Loucy (cell line): ENCODE results near the gene OGFOD2.

Experiments
- H2AFZ ChIP-seq: fragments of 200-600 bp; sonication (generic); 2 replicates; pipeline ENCODE4 v1.6.0; 2016; ENCODE audit warnings: antibody characterized with exemption, mild to moderate bottlenecking, low read length, moderate library complexity
- H3F3A ChIP-seq: fragments of 200-600 bp; 2 replicates; pipeline ENCODE4 v1.6.0; 2016; ENCODE audit warnings: antibody characterized with exemption, low read depth, mild to moderate bottlenecking
- H3K27me3 ChIP-seq: fragments of 200-600 bp; sonication (generic); 2 replicates; pipeline ENCODE4 v1.6.1; 2014; ENCODE audit warnings: low read length, mild to moderate bottlenecking; ENCODE audit not compliant: insufficient read depth, poor library complexity, severe bottlenecking
- H3K36me3 ChIP-seq: fragments of 200-600 bp; sonication (generic); 2 replicates; pipeline ENCODE4 v1.6.1; 2016; ENCODE audit warnings: low read length; ENCODE audit not compliant: insufficient read depth
- H3K4me1 ChIP-seq: fragments of 200-600 bp; sonication (generic); 2 replicates; pipeline ENCODE4 v1.5.1; 2014; ENCODE audit warnings: low read length, mild to moderate bottlenecking; ENCODE audit not compliant: insufficient read depth, poor library complexity, severe bottlenecking
- H3K4me2 ChIP-seq: fragments of 200-600 bp; sonication (generic); 2 replicates; pipeline ENCODE4 v1.6.0; 2014; ENCODE audit warnings: antibody characterized with exemption, low read length, low read depth, mild to moderate bottlenecking; ENCODE audit not compliant: poor library complexity, severe bottlenecking
- H3K4me3 ChIP-seq: fragments of 200-600 bp; sonication (generic); 2 replicates; pipeline ENCODE4 v1.5.1; 2014; ENCODE audit warnings: low read length, mild to moderate bottlenecking, mixed read lengths; ENCODE audit not compliant: poor library complexity, severe bottlenecking
- H3K79me2 ChIP-seq: fragments of 200-600 bp; sonication (generic); 2 replicates; pipeline ENCODE4 v1.6.1; 2014; ENCODE audit warnings: low read length; ENCODE audit not compliant: insufficient read depth
- H3K9ac ChIP-seq: fragments of 200-600 bp; sonication (generic); 2 replicates; pipeline ENCODE4 v1.6.0; 2014; ENCODE audit warnings: mild to moderate bottlenecking, low read depth, low read length, moderate library complexity; ENCODE audit not compliant: poor library complexity, severe bottlenecking
- H3K9me2 ChIP-seq: fragments of 200-600 bp; sonication (generic); replicated peaks from 2 replicates; pipeline ENCODE4 v1.6.1; 2016; ENCODE audit warnings: low read depth, low read length, mixed read lengths
- H3K9me3 ChIP-seq: fragments of 200-600 bp; sonication (generic); 2 replicates; pipeline ENCODE4 v1.6.1; 2014; ENCODE audit warnings: mild to moderate bottlenecking, antibody characterized with exemption, low read length, low read depth; ENCODE audit not compliant: insufficient read depth
- H4K20me1 ChIP-seq: fragments of 200-600 bp; sonication (generic); 2 replicates; pipeline ENCODE4 v1.6.0; 2014; ENCODE audit warnings: antibody characterized with exemption, low read length, mild to moderate bottlenecking; ENCODE audit not compliant: insufficient read depth, poor library complexity, severe bottlenecking
- EZH2phosphoT487 ChIP-seq: fragments of 200-600 bp; IDR thresholded peaks from 2 replicates; pipeline ENCODE4 v1.6.1; 2018; ENCODE audit warnings: antibody characterized with exemption, mild to moderate bottlenecking, moderate library complexity, borderline replicate concordance
- TF ChIP-seq, protein P1 (sequence below): fragments of 200-600 bp; sonication (generic); conservative IDR thresholded peaks from 2 replicates; pipeline ENCODE4 v1.5.1; 2014; ENCODE audit warnings: mild to moderate bottlenecking, antibody characterized with exemption, low read length

The OGFOD2 gene

DNA sequence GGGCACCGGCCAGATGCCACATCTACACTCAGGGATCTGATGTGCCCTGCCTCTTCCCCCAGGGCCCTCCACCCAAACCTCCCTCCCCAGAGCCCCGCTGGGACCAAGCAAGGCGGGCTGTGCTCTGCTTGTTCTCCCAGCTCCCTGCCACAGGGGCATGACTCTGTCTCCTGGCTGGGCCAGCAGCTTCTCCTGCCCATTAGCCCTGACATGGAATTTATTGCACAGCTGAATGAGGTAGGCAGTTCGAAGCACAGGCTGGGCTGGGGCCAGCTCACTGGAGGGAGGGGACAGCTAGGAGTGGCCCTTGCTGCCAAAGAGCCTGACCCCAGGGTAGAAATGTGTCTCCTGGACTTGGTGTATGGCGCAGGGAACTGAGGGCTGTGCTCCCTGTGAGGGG lies 47.8 kb downstream of the OGFOD2 start:
- H2AFZ ChIP-seq: no peak overlapping the region
- H3K4me2 ChIP-seq: no peak overlapping the region
- no peaks in the 10 kb centered on the region for H3K27me3 ChIP-seq
- H3K9me3 ChIP-seq: no peaks in the 10 kb centered on the region
- TF ChIP-seq, protein P1, sequence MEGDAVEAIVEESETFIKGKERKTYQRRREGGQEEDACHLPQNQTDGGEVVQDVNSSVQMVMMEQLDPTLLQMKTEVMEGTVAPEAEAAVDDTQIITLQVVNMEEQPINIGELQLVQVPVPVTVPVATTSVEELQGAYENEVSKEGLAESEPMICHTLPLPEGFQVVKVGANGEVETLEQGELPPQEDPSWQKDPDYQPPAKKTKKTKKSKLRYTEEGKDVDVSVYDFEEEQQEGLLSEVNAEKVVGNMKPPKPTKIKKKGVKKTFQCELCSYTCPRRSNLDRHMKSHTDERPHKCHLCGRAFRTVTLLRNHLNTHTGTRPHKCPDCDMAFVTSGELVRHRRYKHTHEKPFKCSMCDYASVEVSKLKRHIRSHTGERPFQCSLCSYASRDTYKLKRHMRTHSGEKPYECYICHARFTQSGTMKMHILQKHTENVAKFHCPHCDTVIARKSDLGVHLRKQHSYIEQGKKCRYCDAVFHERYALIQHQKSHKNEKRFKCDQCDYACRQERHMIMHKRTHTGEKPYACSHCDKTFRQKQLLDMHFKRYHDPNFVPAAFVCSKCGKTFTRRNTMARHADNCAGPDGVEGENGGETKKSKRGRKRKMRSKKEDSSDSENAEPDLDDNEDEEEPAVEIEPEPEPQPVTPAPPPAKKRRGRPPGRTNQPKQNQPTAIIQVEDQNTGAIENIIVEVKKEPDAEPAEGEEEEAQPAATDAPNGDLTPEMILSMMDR: no peak
- TF ChIP-seq EZH2phosphoT487: no peak
- H4K20me1 ChIP-seq: no peaks in the 10 kb centered on the region
- no peaks in the 10 kb centered on the region for H3K4me1 ChIP-seq
- H3F3A ChIP-seq: no peaks in the 10 kb centered on the region
- no peak overlapping the region for H3K9ac ChIP-seq
- H3K4me3 ChIP-seq: no peak overlapping the region
- H3K36me3 ChIP-seq: no peaks in the 10 kb centered on the region
- no peaks in the 10 kb centered on the region for H3K79me2 ChIP-seq
- no peaks in the 10 kb centered on the region for H3K9me2 ChIP-seq

DNA sequence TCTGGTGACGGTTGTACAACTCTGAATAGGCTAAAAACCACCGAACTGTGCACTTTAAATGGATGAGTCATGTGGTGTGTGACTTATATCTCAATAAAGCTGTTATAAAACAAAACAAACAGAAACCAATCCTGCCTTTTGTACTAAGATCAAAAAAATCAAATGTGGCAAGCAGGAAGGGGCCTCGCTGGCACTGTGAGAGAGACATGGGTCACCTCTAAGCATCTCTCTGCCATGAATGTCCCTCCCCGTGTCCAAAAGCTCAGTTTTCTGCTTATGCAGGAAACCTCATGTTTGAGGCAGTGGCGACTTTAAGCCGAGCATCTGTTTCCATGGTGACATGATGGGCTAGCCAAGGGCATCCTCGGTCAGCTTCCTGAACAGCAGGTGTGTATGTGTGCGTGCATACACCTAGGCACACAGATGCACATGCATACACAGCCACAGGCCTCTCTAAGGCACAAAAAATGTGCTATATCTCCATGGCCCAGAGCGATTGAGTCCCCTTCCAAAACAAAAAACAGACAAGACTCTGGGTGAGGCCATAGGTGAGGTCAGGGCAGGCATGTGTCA lies 49.9 kb downstream of the OGFOD2 start:
- Histone ChIP-seq H3K4me2 (no peak overlapping the region), H2AFZ (no peak overlapping the region), H3K9ac (no peak overlapping the region), H4K20me1 (no peaks in the 10 kb centered on the region), H3K9me3 (no peaks in the 10 kb centered on the region), H3F3A (no peaks in the 10 kb centered on the region), H3K79me2 (no peaks in the 10 kb centered on the region), H3K27me3 (no peaks in the 10 kb centered on the region), H3K4me1 (peaks cover 8% of the 10 kb centered on the region), H3K4me3 (no peak overlapping the region), H3K9me2 (no peaks in the 10 kb centered on the region), H3K36me3 (no peaks in the 10 kb centered on the region)
- TF ChIP-seq EZH2phosphoT487: no peak
- TF ChIP-seq, protein P1: no peak

DNA sequence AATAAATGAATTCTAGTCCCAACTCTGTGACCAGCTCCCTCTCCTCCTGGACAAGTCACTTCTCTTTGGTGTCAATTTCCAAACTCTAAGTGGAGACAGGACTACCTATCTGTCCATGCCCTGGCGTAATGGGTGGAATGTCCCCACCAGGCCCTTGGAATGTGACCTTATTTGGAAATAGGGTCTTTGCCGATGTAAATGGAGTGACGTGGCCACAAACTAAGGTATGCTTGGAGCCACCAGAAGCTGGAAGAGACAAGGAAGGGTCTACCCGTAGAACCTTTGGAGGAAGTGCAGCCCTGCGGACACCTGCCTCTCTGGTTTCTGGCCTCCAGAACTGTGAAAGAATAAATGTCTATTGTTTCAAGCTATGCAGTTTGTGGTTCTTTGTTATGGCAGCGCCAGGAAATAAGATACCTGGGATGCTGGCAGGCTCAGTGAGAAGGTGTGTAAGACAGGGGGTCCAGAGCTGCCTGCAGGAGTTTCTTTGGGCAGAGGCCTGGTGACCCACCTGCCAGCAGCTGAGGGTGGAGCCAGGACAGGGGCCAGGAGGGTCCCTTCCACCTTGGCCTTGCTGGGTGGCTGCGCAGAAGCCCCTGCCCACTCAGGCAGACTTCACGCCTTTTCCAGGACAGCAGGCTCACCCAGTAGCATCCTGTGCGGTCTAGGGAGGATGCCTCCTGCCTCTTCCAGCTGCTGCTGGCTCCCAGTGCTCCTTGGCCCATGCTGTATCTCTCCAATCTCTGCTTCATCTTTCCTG lies 51.2 kb downstream of the OGFOD2 start:
- H3K36me3 ChIP-seq: no peaks in the 10 kb centered on the region
- no peaks in the 10 kb centered on the region for H3K27me3 ChIP-seq
- H3K4me3 ChIP-seq: no peak overlapping the region

More for the DNA sequence above, 51.2 kb downstream of the OGFOD2 start:
- H3K79me2 ChIP-seq: no peaks in the 10 kb centered on the region
- no peaks in the 10 kb centered on the region for H3F3A ChIP-seq
- H3K9ac ChIP-seq: no peak overlapping the region
- H3K9me3 ChIP-seq: no peaks in the 10 kb centered on the region
- H4K20me1 ChIP-seq: no peaks in the 10 kb centered on the region
- H3K9me2 ChIP-seq: no peaks in the 10 kb centered on the region
- H2AFZ ChIP-seq: no peak overlapping the region
- H3K4me1 ChIP-seq: peaks cover 8% of the 10 kb centered on the region
- no peak overlapping the region for H3K4me2 ChIP-seq
- TF ChIP-seq, protein P1: no peak
- no peak for TF ChIP-seq EZH2phosphoT487
